GM12878 (cell line): ENCODE data around the gene TRMT1. TPM values are rescaled to one million over a fixed set of nuclear protein-coding genes. Genes with fewer than 3 reads are reported as not detected.

Experiments
- ATAC-seq: fragments of 200-7000 bp; cut with Tn5 transposase; 3 replicates; pipeline ENCODE4 v1.9.1; 2020; ENCODE audit warnings: mild to moderate bottlenecking, moderate library complexity
- BruUV-seq: library from RNA; stranded (reverse); fragments of 400-500 nt; replicated peaks from 2 replicates; lab custom pipeline; 2021; lab: Mats Ljungman, UMichigan
- CTCF ChIA-PET: fragments of 300-600 bp; sonication (Branson Sonifier 250); formaldehyde crosslinking; extraction: SDS; loops from one replicate; lab custom pipeline; 2021; ENCODE audit warnings: inconsistent platforms; lab: Yijun Ruan, JAX
- POLR2A ChIA-PET: fragments of 350-600 bp; formaldehyde crosslinking; extraction: SDS; loops from one replicate; lab custom pipeline; 2021; ENCODE audit warnings: inconsistent platforms; lab: Charles Lee
- RAD21 ChIA-PET: fragments of 300-600 bp; sonication (Branson Sonifier 250); formaldehyde crosslinking; loops from one replicate; lab custom pipeline; 2023; ENCODE audit warnings: antibody characterized with exemption; ENCODE audit not compliant: unreplicated experiment; lab: Charles Lee
- SMC1A ChIA-PET: fragments of 300-600 bp; sonication (Branson Sonifier 250); formaldehyde crosslinking; loops from one replicate; lab custom pipeline; 2023; ENCODE audit not compliant: unreplicated experiment, uncharacterized antibody; lab: Charles Lee
- DNase-seq: peaks from one replicate; pipeline ENCODE4 v3.0.0-alpha.2; 2011; ENCODE audit warnings: low read depth, low spot score
- FAIRE-seq: peaks from 3 replicates; lab custom pipeline; 2011; peaks lifted over from hg19 to GRCh38; lab: Jason Lieb, UNC
- H2AFZ ChIP-seq: 2 replicates; pipeline ENCODE4 v1.6.0; 2011; ENCODE audit warnings: low read depth, low read length, control low read depth; ENCODE audit not compliant: control insufficient read depth
- H3K27ac ChIP-seq: 2 replicates; pipeline ENCODE4 v1.5.1; 2011; ENCODE audit warnings: control low read depth; ENCODE audit not compliant: control insufficient read depth, insufficient read depth
- H3K27me3 ChIP-seq, 2 experiments: replicated peaks in 1 of 2; 2 replicates each; pipeline versions ENCODE4 v1.6.0 to v1.6.1; 2011; ENCODE audit warnings: low read length in 1 of 2; ENCODE audit not compliant: control insufficient read depth in 2 of 2, insufficient read depth in 2 of 2
- H3K36me3 ChIP-seq, 2 experiments: 2 replicates each; pipeline ENCODE4 v1.5.1; 2011; ENCODE audit warnings: low read length in 1 of 2; ENCODE audit not compliant: control insufficient read depth in 2 of 2, insufficient read depth in 2 of 2
- H3K4me1 ChIP-seq: 2 replicates; pipeline ENCODE4 v1.6.1; 2011; ENCODE audit warnings: mild to moderate bottlenecking, low read length, moderate library complexity, mixed read lengths; ENCODE audit not compliant: control insufficient read depth, insufficient read depth
- H3K4me2 ChIP-seq: 2 replicates; pipeline ENCODE4 v1.6.0; 2011; ENCODE audit warnings: control low read depth; ENCODE audit not compliant: control insufficient read depth, insufficient read depth
- H3K4me3 ChIP-seq: fragments of 200-600 bp; sonication (generic); 2 replicates; pipeline ENCODE4 v1.5.1; 2016
- H3K79me2 ChIP-seq: 2 replicates; pipeline ENCODE4 v1.6.0; 2011; ENCODE audit warnings: low read length; ENCODE audit not compliant: control insufficient read depth, insufficient read depth
- H3K9ac ChIP-seq: 2 replicates; pipeline ENCODE4 v1.8.0; 2011; ENCODE audit warnings: low read length, control low read depth, mixed read lengths; ENCODE audit not compliant: control insufficient read depth, insufficient read depth
- H3K9me3 ChIP-seq: replicated peaks from 3 replicates; pipeline ENCODE4 v1.5.1; 2011; ENCODE audit warnings: mild to moderate bottlenecking, low read length; ENCODE audit not compliant: control insufficient read depth, insufficient read depth
- H4K20me1 ChIP-seq: 2 replicates; pipeline ENCODE4 v1.6.0; 2011; ENCODE audit not compliant: control insufficient read depth, insufficient read depth
- POLR2AphosphoS2 ChIP-seq: IDR thresholded peaks from 2 replicates; pipeline ENCODE4 v1.6.1; 2011; ENCODE audit warnings: low read depth, mild to moderate bottlenecking, low read length, improper control_type of control experiment, moderate library complexity
- ZNF207 ChIP-seq: fragments of 450-650 bp; IDR thresholded peaks from 2 replicates; pipeline ENCODE4 v1.6.1; 2014; ENCODE audit warnings: antibody characterized with exemption, mild to moderate bottlenecking, borderline replicate concordance
- WGBS: methylation state at CpG from one replicate; pipeline ENCODE4 v1.1.6; 2016; ENCODE audit warnings: low lambda C conversion rate; ENCODE audit not compliant: insufficient replicate concordance, insufficient coverage; ENCODE audit errors: missing lambda C conversion rate; 5-methylcytosine and 5-hydroxymethylcytosine counted together
- in situ Hi-C: fragments of 300-500 bp; cut with MboI; formaldehyde crosslinking; loops from 9 replicates; pipeline ENCODE4 v1.14.3; 2018; ENCODE audit warnings: mixed read lengths
- intact Hi-C: fragments of 100-400 bp; cut with micrococcal nuclease; formaldehyde crosslinking; loops from one replicate; pipeline ENCODE4 v1.14.2; 2022; ENCODE audit not compliant: unreplicated experiment
- polyA plus RNA-seq, 11 experiments: library from polyadenylated mRNA; depleted of rRNA in 4 of 11; unstranded in 6 of 11; stranded (reverse) in 5 of 11; fragments of >200 nt; fragmentation: Nextera tagmentation in 4 of 11; fragmentation: Illumina TruSeq in 1 of 11; extraction: Ambion mirVana in 4 of 11; extraction: Trizol in 1 of 11; gene quantifications; 1 replicate in 1 of 11; 2 replicates in 10 of 11; pipeline versions ENCODE4 v1.2.1 to v1.2.3, GENCODE V29; 2011 to 2016; ENCODE audit warnings: inconsistent platforms in 2 of 11, missing spikeins in 2 of 11, low read depth in 1 of 11
- total RNA-seq, 4 experiments: library from RNA; depleted of rRNA in 3 of 4; stranded (reverse); fragments of >200 nt in 3 of 4; fragmentation: Illumina TruSeq in 1 of 4; extraction: Trizol in 1 of 4; gene quantifications; 2 replicates each; pipeline versions ENCODE4 v1.2.1 to v1.2.3, GENCODE V29; 2013 to 2021
- TF ChIP-seq, protein P1 (sequence below): fragments of 450-650 bp; IDR thresholded peaks from 2 replicates; pipeline ENCODE4 v1.6.1; 2014; ENCODE audit warnings: mild to moderate bottlenecking

TRMT1 gene
- total and polyA plus RNA-seq, 10 of the 15 experiments (the other 5 are each of a cell fraction or from before 2014, with no cell fraction given) = 3.4 to 68.8 (median 34.8) TPM

- TF ChIP-seq, protein P1, sequence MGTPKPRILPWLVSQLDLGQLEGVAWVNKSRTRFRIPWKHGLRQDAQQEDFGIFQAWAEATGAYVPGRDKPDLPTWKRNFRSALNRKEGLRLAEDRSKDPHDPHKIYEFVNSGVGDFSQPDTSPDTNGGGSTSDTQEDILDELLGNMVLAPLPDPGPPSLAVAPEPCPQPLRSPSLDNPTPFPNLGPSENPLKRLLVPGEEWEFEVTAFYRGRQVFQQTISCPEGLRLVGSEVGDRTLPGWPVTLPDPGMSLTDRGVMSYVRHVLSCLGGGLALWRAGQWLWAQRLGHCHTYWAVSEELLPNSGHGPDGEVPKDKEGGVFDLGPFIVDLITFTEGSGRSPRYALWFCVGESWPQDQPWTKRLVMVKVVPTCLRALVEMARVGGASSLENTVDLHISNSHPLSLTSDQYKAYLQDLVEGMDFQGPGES = no peak
These were observed 34.1 kb downstream of the TRMT1 start (continued) for GRCh38 chr19:13082192-13083007.

GRCh38 chr19:13079542-13079986 is 37.0 kb downstream of the TRMT1 start:
- no peak overlapping the region for H3K4me2 ChIP-seq

More at GRCh38 chr19:13079542-13079986, 37.0 kb downstream of the TRMT1 start:
- no peak for DNase-seq
- CTCF ChIA-PET = interaction anchor here (0.6 to 2.5 kb wide), 6 partner anchors 11 to 114 kb away, joined by 3 to 8 read pairs (median 4); no protein-coding TSS in a partner anchor
- in situ Hi-C loops (no loop called here), intact Hi-C loops (no loop called here)
- 45% methylated on average over 16 of the region's 16 CpGs for WGBS
- Histone ChIP-seq H3K9ac (no peak overlapping the region), H3K9me3 (no peaks in the 10 kb centered on the region), H2AFZ (no peak overlapping the region), H4K20me1 (no peaks in the 10 kb centered on the region), H3K79me2 (no peaks in the 10 kb centered on the region), H3K36me3 (no peaks in the 10 kb centered on the region), H3K4me1 (no peaks in the 10 kb centered on the region), H3K27me3 (peaks cover 1 to 3% of the 10 kb centered on the region in 2 experiments; a peak in 3 of 4 replicates), H3K27ac (no peak overlapping the region), H3K4me3 (no peak overlapping the region)
- SMC1A ChIA-PET = no interaction called here
- POLR2A ChIA-PET = no interaction called here
- no peak for FAIRE-seq
- ATAC-seq = no peak
- RAD21 ChIA-PET = no interaction called here
- TF ChIP-seq POLR2AphosphoS2 (no peak), ZNF207 (no peak)
- no TSS peak for BruUV-seq
